ENCODE measurements around the gene TLCD2.
"Not testable (repeated sequence)": the region's sequence is repeated elsewhere in the genome, so short reads cannot be mapped to it uniquely, and the experiment has no call there.

The TLCD2 gene

DNA sequence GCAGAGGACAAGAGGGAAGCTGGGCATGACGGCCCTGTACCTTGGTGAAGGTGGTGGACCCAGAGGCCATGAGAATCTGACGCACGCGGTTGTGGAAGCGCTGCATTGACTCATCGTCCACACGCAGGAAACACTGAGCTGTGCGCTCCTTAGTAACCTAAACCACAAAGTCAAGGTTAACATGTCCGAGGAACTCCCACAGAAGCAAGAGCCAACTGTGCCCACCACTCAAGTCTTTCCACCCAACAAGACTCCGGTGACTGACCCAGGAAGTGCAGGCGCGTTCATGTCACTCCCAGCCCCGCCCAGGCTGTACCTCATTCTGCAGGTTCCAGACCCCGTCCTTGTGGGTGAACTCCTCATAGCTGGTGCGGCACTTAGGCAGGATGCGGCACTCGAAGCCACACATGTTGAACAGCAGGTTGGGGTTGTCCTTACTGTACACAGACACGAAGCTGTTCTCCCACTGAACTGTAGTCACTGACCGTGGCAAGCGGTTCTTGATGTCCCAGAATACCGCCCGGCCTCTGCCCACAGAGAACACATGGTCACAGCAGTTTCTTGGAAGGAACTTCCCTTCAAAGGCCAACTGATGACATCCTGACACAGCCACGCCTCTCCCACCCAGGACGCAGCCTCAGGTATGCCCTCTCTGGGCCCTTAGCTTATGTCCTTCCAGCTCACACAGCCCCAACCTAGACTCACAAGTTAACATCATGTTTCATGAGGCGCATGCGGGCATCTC, 37.0 kb downstream of the TLCD2 start:
- no peaks in the 10 kb centered on the region for H3K4me1 ChIP-seq (ENCODE audit: low read length)
- H3K9me3 ChIP-seq (ENCODE audit: insufficient read depth, low read length): no peaks in the 10 kb centered on the region
- no peak overlapping the region for H3K27ac ChIP-seq (ENCODE audit: low read length)
- H4K20me1 ChIP-seq (ENCODE audit: insufficient read depth, low read length): 0 out of 2 replicates have a peak, but pooled peaks cover 4% of the 10 kb centered on the region
- no peak overlapping the region for H2AFZ ChIP-seq (ENCODE audit: low read depth, low read length)
- H3K79me2 ChIP-seq (ENCODE audit: low read length): peaks cover 11% of the 10 kb centered on the region; the same call in 1 of the 2 replicates
- H3K4me2 ChIP-seq (ENCODE audit: low read length): no peak overlapping the region
- no peaks in the 10 kb centered on the region for H3K27me3 ChIP-seq (ENCODE audit: low read depth, low read length)
- TF ChIP-seq, protein P1, sequence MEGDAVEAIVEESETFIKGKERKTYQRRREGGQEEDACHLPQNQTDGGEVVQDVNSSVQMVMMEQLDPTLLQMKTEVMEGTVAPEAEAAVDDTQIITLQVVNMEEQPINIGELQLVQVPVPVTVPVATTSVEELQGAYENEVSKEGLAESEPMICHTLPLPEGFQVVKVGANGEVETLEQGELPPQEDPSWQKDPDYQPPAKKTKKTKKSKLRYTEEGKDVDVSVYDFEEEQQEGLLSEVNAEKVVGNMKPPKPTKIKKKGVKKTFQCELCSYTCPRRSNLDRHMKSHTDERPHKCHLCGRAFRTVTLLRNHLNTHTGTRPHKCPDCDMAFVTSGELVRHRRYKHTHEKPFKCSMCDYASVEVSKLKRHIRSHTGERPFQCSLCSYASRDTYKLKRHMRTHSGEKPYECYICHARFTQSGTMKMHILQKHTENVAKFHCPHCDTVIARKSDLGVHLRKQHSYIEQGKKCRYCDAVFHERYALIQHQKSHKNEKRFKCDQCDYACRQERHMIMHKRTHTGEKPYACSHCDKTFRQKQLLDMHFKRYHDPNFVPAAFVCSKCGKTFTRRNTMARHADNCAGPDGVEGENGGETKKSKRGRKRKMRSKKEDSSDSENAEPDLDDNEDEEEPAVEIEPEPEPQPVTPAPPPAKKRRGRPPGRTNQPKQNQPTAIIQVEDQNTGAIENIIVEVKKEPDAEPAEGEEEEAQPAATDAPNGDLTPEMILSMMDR (IDR thresholded peaks at IDR 0.05; ENCODE audit: low read depth, low read length): no peak
- TF ChIP-seq EZH2phosphoT487 (IDR thresholded peaks at IDR 0.05; ENCODE audit: low read depth): no peak
- no peak overlapping the region for H3K9ac ChIP-seq (ENCODE audit: low read length)
- H3K36me3 ChIP-seq (replicated peaks; ENCODE audit: low read depth, low read length): peaks cover 65% of the 10 kb centered on the region
- no peak overlapping the region for H3K4me3 ChIP-seq (ENCODE audit: low read length)

DNA sequence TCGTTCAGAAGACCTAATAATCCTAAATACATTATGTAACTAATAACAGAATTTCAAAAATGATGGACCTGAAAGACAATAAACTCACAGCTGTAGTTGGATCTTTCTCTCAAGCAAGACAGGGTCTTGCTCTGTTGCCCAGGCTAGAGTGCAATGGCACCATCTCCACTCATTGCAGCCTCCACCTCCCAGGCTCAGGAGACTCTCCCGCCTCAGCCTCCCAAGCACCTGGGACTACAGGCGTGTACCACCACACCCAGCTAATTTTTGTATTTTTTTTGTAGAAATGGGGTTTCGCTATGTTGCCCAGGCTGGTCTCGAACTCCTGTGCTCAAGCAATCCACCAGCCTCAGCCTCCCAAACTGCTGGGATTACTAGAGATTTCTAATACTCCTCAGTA, 46.2 kb downstream of the TLCD2 start:
- not testable (repeated sequence) for H4K20me1 ChIP-seq (ENCODE audit: insufficient read depth, low read length)

DNA sequence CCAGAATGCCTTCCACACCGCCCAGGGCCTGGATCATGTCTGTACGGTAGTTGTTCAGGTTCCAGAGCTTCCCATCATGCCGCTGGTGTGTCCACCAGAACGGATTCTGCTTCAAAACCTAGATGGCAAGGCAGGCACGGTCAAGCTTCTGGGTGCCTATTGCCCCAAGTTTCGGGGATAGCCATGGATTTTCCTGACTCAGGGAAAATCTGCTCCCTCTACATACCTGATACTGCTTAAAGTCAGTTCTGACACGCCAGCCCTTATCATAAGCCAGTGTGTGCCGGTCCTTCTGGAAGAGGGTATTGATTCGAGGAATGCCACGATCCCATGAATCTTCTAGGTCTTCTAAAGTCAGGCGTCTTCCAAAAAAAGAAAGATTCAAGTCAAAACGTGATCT, 49.1 kb downstream of the TLCD2 start:
- Histone ChIP-seq H3K4me3 (ENCODE audit: low read length) (no peak overlapping the region), H4K20me1 (ENCODE audit: insufficient read depth, low read length) (no peaks in the 10 kb centered on the region), H3K27me3 (ENCODE audit: low read depth, low read length) (no peaks in the 10 kb centered on the region), H3K27ac (ENCODE audit: low read length) (no peak overlapping the region), H2AFZ (ENCODE audit: low read depth, low read length) (no peak overlapping the region), H3K9ac (ENCODE audit: low read length) (no peak overlapping the region), H3K4me1 (ENCODE audit: low read length) (no peaks in the 10 kb centered on the region), H3K4me2 (ENCODE audit: low read length) (no peak overlapping the region), H3K36me3 (replicated peaks; ENCODE audit: low read depth, low read length) (peaks cover 56% of the 10 kb centered on the region), H3K79me2 (ENCODE audit: low read length) (no peaks in the 10 kb centered on the region), H3K9me3 (ENCODE audit: insufficient read depth, low read length) (no peaks in the 10 kb centered on the region)
- TF ChIP-seq, protein P1 (IDR thresholded peaks at IDR 0.05; ENCODE audit: low read depth, low read length): no peak
- TF ChIP-seq EZH2phosphoT487 (IDR thresholded peaks at IDR 0.05; ENCODE audit: low read depth): no peak

More for the DNA sequence above, 46.2 kb downstream of the TLCD2 start:
- not testable (repeated sequence) for H3K4me1 ChIP-seq (ENCODE audit: low read length); H2AFZ ChIP-seq (ENCODE audit: low read depth, low read length); H3K79me2 ChIP-seq (ENCODE audit: low read length); H3K9me3 ChIP-seq (ENCODE audit: insufficient read depth, low read length); H3K27ac ChIP-seq (ENCODE audit: low read length); H3K27me3 ChIP-seq (ENCODE audit: low read depth, low read length); H3K4me3 ChIP-seq (ENCODE audit: low read length); H3K4me2 ChIP-seq (ENCODE audit: low read length); H3K9ac ChIP-seq (ENCODE audit: low read length)
- peaks cover 40% of the 10 kb centered on the region for H3K36me3 ChIP-seq (replicated peaks; ENCODE audit: low read depth, low read length)

DNA sequence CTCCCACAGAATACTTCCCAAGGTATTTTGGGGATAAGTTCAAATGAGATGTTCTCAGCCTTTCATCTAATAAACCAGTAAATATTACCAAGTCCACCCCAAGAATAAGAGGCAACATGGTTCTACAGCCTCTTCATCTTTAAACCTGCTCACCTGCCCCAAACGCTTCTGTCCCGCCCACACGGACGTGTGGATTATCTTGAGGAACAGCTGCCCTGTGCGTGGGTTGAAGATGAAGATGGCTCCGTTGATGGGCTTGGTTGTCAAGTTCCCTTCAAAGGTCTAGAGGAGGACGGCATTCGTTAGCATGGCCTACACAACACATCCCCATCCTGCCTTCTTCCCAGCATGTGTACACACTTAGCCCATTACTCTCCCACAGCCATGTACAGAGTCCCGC, 52.1 kb downstream of the TLCD2 start:
- Histone ChIP-seq H3K9me3 (ENCODE audit: insufficient read depth, low read length) (no peaks in the 10 kb centered on the region), H2AFZ (ENCODE audit: low read depth, low read length) (no peak overlapping the region), H3K9ac (ENCODE audit: low read length) (no peak overlapping the region), H3K4me2 (ENCODE audit: low read length) (no peak overlapping the region), H4K20me1 (ENCODE audit: insufficient read depth, low read length) (no peaks in the 10 kb centered on the region), H3K27ac (ENCODE audit: low read length) (no peak overlapping the region), H3K27me3 (ENCODE audit: low read depth, low read length) (no peaks in the 10 kb centered on the region), H3K4me1 (ENCODE audit: low read length) (no peaks in the 10 kb centered on the region), H3K79me2 (ENCODE audit: low read length) (no peaks in the 10 kb centered on the region), H3K36me3 (replicated peaks; ENCODE audit: low read depth, low read length) (peaks cover 68% of the 10 kb centered on the region), H3K4me3 (ENCODE audit: low read length) (no peak overlapping the region)
- no peak for TF ChIP-seq EZH2phosphoT487 (IDR thresholded peaks at IDR 0.05; ENCODE audit: low read depth)
- TF ChIP-seq, protein P1 (IDR thresholded peaks at IDR 0.05; ENCODE audit: low read depth, low read length): no peak
